ENCODE measurements around the gene LRRC51.

The LRRC51 gene

DNA sequence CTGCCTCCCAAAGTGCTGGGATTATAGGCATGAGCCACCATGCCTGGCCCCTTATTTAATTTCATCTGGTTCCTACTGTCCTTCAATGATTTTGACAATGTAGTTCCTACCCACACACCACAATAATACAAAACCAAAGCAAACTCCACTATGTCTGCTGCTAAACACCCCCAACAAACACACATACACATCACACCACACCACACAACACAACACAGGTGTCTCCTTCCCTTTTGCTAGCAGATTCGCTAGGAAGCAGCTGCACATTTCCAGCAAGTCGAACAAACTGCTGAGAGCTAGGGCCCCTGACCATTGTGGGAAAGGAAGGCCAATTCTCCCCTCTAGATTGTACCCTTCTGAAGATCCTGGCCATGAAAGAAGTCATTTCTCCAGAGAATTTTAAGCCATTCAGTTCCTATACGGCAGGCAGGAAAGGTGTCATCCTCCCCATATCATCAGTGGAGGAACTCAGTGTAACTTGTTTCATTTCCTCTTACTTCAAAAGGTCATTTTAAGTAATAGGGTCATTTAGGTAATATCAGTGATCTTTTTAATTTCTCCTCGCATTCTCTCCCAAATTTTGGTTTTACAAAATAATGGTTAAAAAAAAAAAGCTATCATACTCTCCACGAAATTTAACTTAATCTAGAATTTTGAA is 18.8 kb upstream of the LRRC51 start:
- Mint-ChIP-seq H3K36me3 (peaks cover 8% of the 10 kb centered on the region), H3K27me3 (no peaks in the 10 kb centered on the region), H3K4me1 (no peaks in the 10 kb centered on the region), H3K4me3 (no peak overlapping the region), H3K27ac (no peak overlapping the region), H3K9me3 (no peaks in the 10 kb centered on the region)

GRCh38 chr11:72066855-72067254 is 13.8 kb upstream of the LRRC51 start:
- peaks cover 6% of the 10 kb centered on the region for H3K36me3 Mint-ChIP-seq
- H3K27ac Mint-ChIP-seq, result no peak overlapping the region
- no peaks in the 10 kb centered on the region for H3K27me3 Mint-ChIP-seq
- no peak overlapping the region for H3K4me3 Mint-ChIP-seq
- H3K9me3 Mint-ChIP-seq, result no peaks in the 10 kb centered on the region
- H3K4me1 Mint-ChIP-seq, result peaks cover 28% of the 10 kb centered on the region

GRCh38 chr11:72067266-72067665 is 13.4 kb upstream of the LRRC51 start:
- peaks cover 3% of the 10 kb centered on the region for H3K36me3 Mint-ChIP-seq
- no peaks in the 10 kb centered on the region for H3K27me3 Mint-ChIP-seq
- no peaks in the 10 kb centered on the region for H3K9me3 Mint-ChIP-seq
- no peak overlapping the region for H3K27ac Mint-ChIP-seq
- peaks cover 32% of the 10 kb centered on the region for H3K4me1 Mint-ChIP-seq
- H3K4me3 Mint-ChIP-seq, result no peak overlapping the region

DNA sequence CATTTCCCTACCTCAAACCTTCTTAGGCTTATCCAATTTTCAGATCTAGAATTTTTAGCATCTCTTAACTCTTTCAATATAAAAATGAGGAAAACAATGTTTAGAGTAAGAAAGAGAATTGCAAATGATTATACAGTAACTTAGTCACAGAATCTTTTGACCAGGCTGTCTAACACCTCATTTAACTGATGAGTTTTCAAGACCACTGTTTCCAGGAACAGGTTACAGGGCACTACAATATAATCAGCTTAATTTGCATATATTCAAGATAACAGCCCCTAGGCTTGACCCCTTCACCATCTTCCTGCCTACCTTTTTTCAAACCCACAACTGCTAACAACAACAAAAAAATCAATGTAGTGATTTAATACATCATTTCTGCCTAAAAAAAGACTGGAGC is 13.0 kb upstream of the LRRC51 start:
- no peaks in the 10 kb centered on the region for H3K27me3 Mint-ChIP-seq
- peaks cover 3% of the 10 kb centered on the region for H3K36me3 Mint-ChIP-seq
- peaks cover 36% of the 10 kb centered on the region for H3K4me1 Mint-ChIP-seq
- no peak overlapping the region for H3K27ac Mint-ChIP-seq
- no peaks in the 10 kb centered on the region for H3K9me3 Mint-ChIP-seq
- H3K4me3 Mint-ChIP-seq, result no peak overlapping the region

DNA sequence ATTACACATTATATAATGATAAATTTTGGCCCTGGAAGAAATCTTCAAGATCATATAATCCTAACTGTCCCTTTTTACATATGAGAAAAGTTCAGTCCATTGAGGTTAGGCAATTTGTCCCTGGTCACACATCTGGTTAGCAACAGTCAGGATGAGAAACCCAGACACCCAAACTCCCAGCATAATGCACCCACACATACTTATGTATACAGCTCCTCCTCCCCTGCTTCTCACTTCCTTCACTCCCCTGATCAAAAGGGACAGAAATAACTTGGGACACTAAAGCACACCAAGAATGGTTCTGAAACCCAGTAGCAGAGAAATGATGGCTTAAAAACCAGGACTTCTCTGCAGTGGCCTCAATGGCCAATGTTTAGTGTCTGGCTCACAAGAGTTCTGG is 11.4 kb upstream of the LRRC51 start:
- Mint-ChIP-seq H3K27me3 (no peaks in the 10 kb centered on the region), H3K27ac (no peak overlapping the region), H3K4me1 (peaks cover 43% of the 10 kb centered on the region), H3K4me3 (no peak overlapping the region), H3K36me3 (peaks cover 6% of the 10 kb centered on the region), H3K9me3 (no peaks in the 10 kb centered on the region)

GRCh38 chr11:72069787-72070251 is 10.8 kb upstream of the LRRC51 start:
- Mint-ChIP-seq H3K4me3 (no peak overlapping the region), H3K36me3 (peaks cover 6% of the 10 kb centered on the region), H3K27ac (no peak overlapping the region), H3K27me3 (no peaks in the 10 kb centered on the region), H3K4me1 (peaks cover 43% of the 10 kb centered on the region), H3K9me3 (no peaks in the 10 kb centered on the region)

DNA sequence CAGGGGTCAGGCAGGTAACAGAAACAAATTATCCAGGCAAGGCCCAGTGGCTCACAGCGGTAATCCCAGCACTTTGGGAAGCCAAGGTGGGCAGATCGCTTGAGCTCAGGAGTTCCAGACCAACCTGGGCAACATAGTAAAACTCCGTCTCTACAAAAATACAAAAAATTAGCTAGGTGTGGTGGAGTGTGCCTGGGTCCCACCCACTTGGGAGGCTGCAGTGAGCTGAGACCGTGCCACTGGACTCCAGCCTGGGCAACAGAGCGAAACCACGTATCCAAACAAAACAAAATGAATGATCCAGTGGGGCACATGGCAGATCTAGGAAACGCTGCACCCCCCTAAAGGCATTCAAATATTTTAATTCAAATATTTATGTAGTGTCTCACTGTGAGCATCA is 10.2 kb upstream of the LRRC51 start:
- H3K4me3 Mint-ChIP-seq, result no peak overlapping the region
- no peaks in the 10 kb centered on the region for H3K9me3 Mint-ChIP-seq
- H3K27ac Mint-ChIP-seq, result no peak overlapping the region
- H3K36me3 Mint-ChIP-seq, result peaks cover 6% of the 10 kb centered on the region
- H3K4me1 Mint-ChIP-seq, result peaks cover 48% of the 10 kb centered on the region
- no peaks in the 10 kb centered on the region for H3K27me3 Mint-ChIP-seq

DNA sequence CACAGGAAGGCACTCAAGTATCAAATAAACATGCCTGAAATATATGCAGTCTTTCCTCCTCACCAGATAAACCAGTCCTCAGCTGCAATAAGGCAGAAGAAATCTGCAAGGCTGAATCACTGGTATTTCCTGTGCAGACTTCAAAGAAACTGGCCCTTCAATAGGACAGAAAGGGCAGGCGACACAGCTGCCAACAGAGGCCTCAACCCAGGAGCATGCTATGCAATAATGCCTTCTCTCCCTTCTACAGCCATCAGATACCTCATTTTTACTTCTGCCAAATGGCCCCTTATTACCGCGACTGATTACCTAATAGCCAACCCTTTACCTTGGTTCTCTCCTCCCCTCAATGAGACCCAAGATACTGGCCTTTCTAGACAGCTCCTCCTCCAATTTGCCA is 8.3 kb upstream of the LRRC51 start:
- Mint-ChIP-seq H3K27ac (no peak overlapping the region), H3K4me3 (no peak overlapping the region), H3K9me3 (no peaks in the 10 kb centered on the region), H3K27me3 (no peaks in the 10 kb centered on the region), H3K36me3 (peaks cover 6% of the 10 kb centered on the region), H3K4me1 (peaks cover 58% of the 10 kb centered on the region)

DNA sequence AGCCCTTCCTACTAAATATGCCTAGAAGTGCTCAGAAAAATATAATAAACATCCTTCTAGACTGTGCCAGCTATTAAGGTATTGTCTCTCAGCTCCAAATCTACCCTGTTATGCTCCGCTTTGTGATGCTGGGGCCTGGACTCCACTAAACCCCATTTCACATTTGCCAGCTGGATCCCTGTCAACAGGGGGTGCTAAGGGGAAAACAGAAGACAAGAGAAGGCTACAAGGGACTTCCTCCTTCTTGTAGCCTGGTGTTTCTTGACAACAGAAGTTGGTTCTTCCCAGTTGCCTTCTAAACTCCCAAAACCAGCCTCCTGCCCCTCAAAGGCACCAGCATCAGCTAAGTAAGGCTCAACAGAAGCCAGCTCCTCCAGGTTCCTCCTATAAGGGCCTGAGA is 5.5 kb upstream of the LRRC51 start:
- Mint-ChIP-seq H3K4me3 (no peak overlapping the region), H3K27ac (no peak overlapping the region), H3K27me3 (no peaks in the 10 kb centered on the region), H3K4me1 (peaks cover 57% of the 10 kb centered on the region), H3K9me3 (no peaks in the 10 kb centered on the region), H3K36me3 (peaks cover 3% of the 10 kb centered on the region)

GRCh38 chr11:72075756-72076155 is 4.9 kb upstream of the LRRC51 start:
- H3K9me3 Mint-ChIP-seq, result no peaks in the 10 kb centered on the region
- H3K27ac Mint-ChIP-seq, result peak overlapping the region; percentile 55
- H3K4me3 Mint-ChIP-seq, result no peak overlapping the region
- no peaks in the 10 kb centered on the region for H3K27me3 Mint-ChIP-seq
- peaks cover 58% of the 10 kb centered on the region for H3K4me1 Mint-ChIP-seq
- peaks cover 3% of the 10 kb centered on the region for H3K36me3 Mint-ChIP-seq

DNA sequence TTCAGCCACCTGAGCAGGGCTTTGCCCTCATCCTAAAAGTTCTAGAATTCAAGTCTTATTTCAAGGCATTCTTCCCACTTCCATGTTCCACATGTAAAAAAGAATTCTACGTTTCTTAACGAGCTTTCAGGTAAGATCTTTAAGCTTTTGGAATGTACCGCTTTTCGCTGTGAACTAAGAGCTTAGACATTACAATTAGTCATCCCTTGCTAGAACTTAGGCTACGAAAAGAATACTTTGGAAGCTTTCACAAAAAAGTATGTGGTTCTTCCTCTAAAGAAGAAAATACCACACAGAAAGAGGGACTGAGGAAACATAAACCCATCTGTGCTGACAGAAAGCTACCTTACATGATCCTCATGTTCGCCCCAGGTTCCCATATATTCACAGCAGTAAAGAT is 2.2 kb upstream of the LRRC51 start:
- Mint-ChIP-seq H3K27ac (no peak overlapping the region), H3K4me3 (peak overlapping the region; percentile 68)

GRCh38 chr11:72079819-72080325 is 778 bp upstream of the LRRC51 start:
- Mint-ChIP-seq H3K36me3 (no peaks in the 10 kb centered on the region), H3K27me3 (no peaks in the 10 kb centered on the region), H3K9me3 (no peaks in the 10 kb centered on the region), H3K27ac (peak overlapping the region; percentile 94), H3K4me1 (peaks cover 60% of the 10 kb centered on the region), H3K4me3 (peak overlapping the region; percentile 92)

More for the DNA sequence above, 2.2 kb upstream of the LRRC51 start:
- Mint-ChIP-seq H3K36me3 (no peaks in the 10 kb centered on the region), H3K4me1 (peaks cover 60% of the 10 kb centered on the region), H3K27me3 (no peaks in the 10 kb centered on the region), H3K9me3 (no peaks in the 10 kb centered on the region)

GRCh38 chr11:72081184-72081644 is 564 bp downstream of the LRRC51 start:
- Mint-ChIP-seq H3K27me3 (no peaks in the 10 kb centered on the region), H3K9me3 (no peaks in the 10 kb centered on the region), H3K4me1 (peaks cover 55% of the 10 kb centered on the region), H3K27ac (peak overlapping the region; percentile 94), H3K4me3 (peak overlapping the region; percentile 92), H3K36me3 (no peaks in the 10 kb centered on the region)

DNA sequence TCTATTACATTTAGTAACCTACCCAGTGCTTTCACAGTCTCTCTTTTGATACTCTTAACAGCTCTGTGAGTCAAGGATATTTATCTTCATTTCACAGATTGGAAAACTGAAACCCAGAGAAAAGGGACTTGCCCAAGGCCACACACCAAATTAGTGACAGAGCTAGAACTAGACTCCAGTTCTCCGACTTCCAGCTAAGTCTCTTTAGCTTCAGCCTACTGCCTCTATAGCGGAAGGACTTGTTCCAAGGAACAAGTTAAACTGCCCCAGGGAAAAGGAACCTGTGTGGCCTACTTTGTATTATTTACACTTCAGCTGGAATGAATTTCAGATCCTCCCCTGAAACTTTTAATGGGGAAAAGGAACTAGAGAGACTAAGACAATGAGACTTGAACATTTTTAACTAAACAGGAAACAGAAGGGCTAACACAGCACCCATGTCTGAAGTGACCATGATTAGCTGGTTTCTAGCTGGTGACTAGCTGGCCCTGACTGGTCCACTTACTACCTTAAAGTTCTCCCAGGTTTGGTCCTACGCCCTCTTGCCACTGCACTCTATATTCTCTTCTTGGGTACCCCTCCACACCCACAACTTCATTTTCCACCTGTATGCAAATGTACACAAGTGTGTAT is 1.3 kb downstream of the LRRC51 start:
- H3K9me3 Mint-ChIP-seq, result no peaks in the 10 kb centered on the region
- H3K4me3 Mint-ChIP-seq, result peak overlapping the region; percentile 92
- no peaks in the 10 kb centered on the region for H3K27me3 Mint-ChIP-seq
- H3K27ac Mint-ChIP-seq, result peak overlapping the region; percentile 62
- H3K4me1 Mint-ChIP-seq, result peaks cover 53% of the 10 kb centered on the region
- no peaks in the 10 kb centered on the region for H3K36me3 Mint-ChIP-seq

GRCh38 chr11:72083414-72083813 is 2.8 kb downstream of the LRRC51 start:
- H3K4me3 Mint-ChIP-seq, result no peak overlapping the region
- H3K4me1 Mint-ChIP-seq, result peaks cover 50% of the 10 kb centered on the region
- peaks cover 2% of the 10 kb centered on the region for H3K36me3 Mint-ChIP-seq
- H3K27ac Mint-ChIP-seq, result no peak overlapping the region
- no peaks in the 10 kb centered on the region for H3K27me3 Mint-ChIP-seq
- no peaks in the 10 kb centered on the region for H3K9me3 Mint-ChIP-seq

- peaks cover 44% of the 10 kb centered on the region for H3K4me1 Mint-ChIP-seq
- H3K36me3 Mint-ChIP-seq, result peaks cover 2% of the 10 kb centered on the region
- no peaks in the 10 kb centered on the region for H3K27me3 Mint-ChIP-seq
- H3K9me3 Mint-ChIP-seq, result no peaks in the 10 kb centered on the region
- no peak overlapping the region for H3K27ac Mint-ChIP-seq
- H3K4me3 Mint-ChIP-seq, result no peak overlapping the region
Observed at GRCh38 chr11:72084076-72084475, 3.4 kb downstream of the LRRC51 start.

Measured in activated naive CD4-positive, alpha-beta T cell treated with anti-CD3 and anti-CD28 coated beads, Interleukin-2, amount 50 U/mL, for 24 hours (primary cell).